Measurements from ENCODE around the gene HOXB9.

The HOXB9 gene

GRCh38 chr17:48610282-48611211 lies 15.6 kb downstream of the HOXB9 start, which contains the start of gene HOXB7:
TSS of gene HOXB7 (minus strand) at chr17:48611017. CDS start at chr17:48610918, 99 bp downstream.
- peak; percentile 59 for DNase-seq (ENCODE audit: low spot score)

- no peak for DNase-seq (ENCODE audit: low spot score)
Measured at GRCh38 chr17:48609759-48610281, 16.3 kb downstream of the HOXB9 start.

GRCh38 chr17:48609033-48609432 lies 17.1 kb downstream of the HOXB9 start:
- no peak for DNase-seq (ENCODE audit: low spot score)

DNA sequence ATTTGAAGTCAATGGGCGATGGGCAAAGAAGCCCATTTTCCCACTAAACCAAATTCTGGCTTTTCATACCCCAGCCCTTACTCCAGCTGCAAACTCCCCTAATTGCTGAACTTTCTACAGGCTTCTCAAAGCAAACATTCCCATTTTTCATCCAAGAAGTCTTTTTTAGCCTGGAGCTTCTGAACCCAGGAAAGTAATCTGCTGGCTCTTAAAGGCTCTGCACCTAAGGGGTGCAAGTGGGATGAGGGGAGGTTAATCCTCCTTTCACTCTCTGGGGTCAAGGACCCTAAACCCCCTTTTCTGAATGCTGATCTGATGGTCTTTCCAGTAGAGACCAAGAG lies 17.7 kb downstream of the HOXB9 start:
- DNase-seq (ENCODE audit: low spot score): no peak

DNA sequence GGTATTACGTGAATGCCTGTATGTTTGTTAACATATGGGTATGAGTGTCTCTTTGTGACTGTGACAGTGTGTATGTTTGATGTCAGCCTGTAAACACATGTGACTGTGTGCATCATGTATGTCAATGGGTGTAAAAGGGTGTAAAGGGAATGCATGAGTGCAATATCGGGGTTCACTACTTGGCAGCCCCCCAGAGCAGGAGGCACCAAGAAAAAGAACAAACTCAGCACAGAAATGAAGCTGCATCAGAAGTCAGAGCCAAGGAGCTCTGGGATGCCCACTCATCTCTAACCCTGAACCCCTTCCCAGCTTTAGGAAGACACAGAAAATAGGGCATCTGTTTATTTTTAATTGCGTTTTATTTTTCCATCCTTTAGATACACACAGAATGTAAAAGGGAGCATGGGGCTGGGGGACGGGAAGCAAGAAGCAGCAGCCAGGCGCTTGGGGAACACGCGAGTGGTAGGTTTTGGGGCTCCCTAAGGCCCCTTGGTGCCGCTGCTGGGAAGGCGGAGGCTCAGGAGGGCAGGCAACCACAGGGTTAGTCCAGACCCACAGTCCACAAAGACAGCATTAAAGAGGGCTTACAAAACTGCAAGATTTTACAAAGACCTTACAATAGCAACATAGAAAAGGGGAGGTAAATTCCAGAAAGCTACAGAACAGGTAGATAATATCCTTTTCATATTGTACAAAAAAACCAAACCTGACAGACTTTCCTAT lies 19.1 kb downstream of the HOXB9 start:
- DNase-seq (ENCODE audit: low spot score): no peak

DNA sequence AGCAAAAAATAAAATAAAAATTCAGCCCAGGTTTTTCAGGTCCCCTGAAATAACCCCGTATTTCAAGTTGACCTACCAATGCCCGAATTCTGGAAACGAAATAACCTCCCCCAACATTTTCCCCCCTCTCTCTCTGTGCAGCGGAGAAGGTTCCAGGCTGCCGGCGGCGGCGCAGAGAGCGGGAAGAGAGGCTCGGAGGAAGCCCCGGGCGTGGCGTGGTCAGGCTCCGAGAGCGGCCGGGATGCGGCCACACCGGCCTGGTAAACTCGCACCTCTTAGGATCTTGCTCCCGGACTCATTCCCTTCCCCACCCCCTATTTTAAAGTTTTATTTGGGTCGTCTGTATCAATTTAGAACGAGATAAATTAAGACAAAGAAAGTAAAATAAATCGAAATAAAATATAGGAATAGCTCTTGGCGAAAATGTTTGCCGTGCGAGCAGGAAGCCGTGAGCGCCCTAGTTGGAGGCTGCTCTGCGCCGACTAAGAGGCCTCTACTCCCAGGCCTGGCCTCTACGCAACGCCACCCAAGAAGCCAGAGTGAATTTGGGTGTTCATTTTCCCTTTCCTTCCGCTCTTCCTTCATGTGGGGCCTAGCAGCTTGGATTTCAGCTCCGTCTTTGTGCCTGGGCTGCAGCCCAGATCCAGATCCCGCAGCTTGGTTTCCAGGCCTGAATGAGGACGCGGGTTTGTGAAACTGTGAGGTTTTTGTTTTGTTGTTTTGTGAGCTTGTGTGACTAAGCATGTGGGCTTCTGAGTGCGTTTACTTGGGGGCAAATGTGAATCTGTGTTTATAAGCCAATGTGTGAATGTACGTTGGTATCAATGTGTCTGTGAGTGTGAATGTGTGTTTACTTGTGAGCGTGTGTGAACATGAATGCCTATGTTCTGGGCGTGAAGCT lies 19.9 kb downstream of the HOXB9 start:
- DNase-seq (ENCODE audit: low spot score): no peak

GRCh38 chr17:48605409-48605919 lies 20.7 kb downstream of the HOXB9 start:
- no peak for DNase-seq (ENCODE audit: low spot score)

- no peak for DNase-seq (ENCODE audit: low spot score)
Measured at GRCh38 chr17:48604770-48605329, 21.3 kb downstream of the HOXB9 start, which contains the start of gene HOXB6. TSS of gene HOXB6 (minus strand) at chr17:48604986. CDS start at chr17:48598150, 6,836 bp downstream.

DNA sequence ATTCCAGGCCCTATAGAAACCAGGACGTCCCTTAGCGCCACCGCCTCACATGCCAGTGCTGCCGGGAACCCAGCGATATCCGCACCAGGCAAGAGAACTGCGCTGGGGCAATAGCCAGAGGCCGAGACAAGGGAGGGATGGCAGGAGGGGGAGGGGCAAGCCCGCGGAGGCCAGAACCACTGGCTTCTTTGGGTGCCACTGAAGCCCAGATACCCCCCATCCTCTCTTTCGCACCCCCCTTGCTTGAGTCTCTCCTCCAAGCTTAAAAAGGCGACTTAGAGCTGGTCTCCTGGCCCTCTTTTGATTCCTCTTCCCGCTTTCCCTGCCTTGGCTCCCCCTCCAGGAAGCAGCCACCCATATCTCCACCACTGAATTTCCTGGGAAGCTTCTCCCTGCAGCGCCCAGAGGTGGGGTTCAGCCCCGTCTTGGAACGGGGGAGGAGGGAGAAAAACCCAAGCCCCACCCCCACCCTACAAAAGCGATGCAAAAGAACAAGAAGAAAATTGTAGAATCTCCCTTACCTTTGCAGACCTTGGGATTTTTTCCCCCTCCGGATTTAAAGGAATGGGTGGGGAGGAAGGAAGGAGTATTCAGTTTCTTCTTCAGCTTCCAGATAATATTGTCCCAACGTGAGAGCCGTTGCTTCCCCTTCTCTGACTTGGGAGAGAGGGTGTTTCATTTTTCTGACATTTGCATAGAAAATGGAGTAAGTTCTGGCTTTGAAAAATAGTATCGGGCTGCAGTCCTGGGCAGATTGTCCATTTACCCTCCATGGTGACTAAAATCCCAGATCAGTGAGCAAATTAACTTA lies 22.0 kb downstream of the HOXB9 start:
- DNase-seq (ENCODE audit: low spot score): no peak

- DNase-seq (ENCODE audit: low spot score): no peak
Measured at GRCh38 chr17:48601539-48602425, 24.4 kb downstream of the HOXB9 start.

- DNase-seq (ENCODE audit: low spot score): no peak
Measured at GRCh38 chr17:48601207-48601538, 25.0 kb downstream of the HOXB9 start.

DNA sequence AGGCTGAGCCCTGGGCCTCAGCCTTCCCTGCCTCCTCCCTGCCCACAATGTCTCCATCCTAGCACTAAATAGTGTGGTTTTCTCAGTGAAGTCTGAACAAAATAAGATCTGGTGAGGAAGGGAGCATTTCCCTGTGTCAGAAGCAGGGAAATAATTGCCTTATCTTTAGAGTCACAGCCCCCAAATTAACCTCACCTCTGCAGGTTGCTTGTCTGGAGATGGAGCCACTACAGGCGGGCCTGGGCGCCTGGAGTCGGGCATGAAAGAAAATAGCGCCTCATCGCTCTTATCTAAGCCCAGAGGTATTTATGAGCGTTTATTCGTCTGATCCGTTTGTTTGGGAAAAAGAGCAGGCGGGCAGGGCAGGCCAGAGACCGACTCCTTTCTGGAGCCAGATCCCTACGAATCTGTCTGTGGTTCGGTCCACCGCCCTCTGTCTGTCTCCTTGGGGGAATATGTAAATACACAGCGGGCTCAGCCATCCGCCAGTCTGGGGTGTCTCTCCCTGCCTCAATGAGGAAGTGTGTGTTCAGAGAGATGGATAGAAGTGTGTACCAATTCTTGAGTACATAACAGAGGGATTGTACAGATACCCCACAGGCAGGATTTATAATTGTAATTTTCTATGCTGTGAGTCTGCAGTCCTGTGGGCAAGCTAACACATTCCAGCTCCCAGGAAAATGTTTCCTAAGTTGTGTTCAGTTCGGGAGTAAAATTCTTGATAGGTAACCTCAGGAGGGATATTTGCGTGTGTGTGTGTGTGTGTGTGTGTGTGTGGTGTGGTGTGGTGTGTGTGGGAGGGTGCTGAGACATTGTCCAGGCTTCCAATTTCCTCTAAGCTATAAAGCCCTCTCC lies 25.7 kb downstream of the HOXB9 start:
- no peak for DNase-seq (ENCODE audit: low spot score)

DNA sequence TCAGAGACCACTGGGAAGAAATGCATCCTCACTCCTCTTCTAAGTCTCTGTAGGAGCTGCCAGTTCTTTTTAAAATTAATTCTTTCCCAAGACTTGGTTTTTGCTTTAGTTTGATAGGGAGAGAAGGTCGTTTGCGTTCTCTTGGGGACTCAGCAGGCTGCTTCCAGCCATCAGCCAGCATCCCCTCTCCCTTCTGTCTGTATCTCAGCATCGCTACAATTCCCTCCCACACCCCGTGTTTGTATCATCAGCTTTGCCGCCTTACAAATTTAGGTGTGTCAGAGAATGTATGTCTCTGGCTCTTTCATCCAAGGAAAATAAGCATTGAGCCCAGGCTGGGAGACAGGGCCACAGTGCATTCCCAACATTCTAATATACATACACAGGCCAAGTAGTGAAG lies 26.8 kb downstream of the HOXB9 start:
- no peak for DNase-seq (ENCODE audit: low spot score)

- no peak for DNase-seq (ENCODE audit: low spot score)
Measured at GRCh38 chr17:48598736-48599135, 27.4 kb downstream of the HOXB9 start.

DNA sequence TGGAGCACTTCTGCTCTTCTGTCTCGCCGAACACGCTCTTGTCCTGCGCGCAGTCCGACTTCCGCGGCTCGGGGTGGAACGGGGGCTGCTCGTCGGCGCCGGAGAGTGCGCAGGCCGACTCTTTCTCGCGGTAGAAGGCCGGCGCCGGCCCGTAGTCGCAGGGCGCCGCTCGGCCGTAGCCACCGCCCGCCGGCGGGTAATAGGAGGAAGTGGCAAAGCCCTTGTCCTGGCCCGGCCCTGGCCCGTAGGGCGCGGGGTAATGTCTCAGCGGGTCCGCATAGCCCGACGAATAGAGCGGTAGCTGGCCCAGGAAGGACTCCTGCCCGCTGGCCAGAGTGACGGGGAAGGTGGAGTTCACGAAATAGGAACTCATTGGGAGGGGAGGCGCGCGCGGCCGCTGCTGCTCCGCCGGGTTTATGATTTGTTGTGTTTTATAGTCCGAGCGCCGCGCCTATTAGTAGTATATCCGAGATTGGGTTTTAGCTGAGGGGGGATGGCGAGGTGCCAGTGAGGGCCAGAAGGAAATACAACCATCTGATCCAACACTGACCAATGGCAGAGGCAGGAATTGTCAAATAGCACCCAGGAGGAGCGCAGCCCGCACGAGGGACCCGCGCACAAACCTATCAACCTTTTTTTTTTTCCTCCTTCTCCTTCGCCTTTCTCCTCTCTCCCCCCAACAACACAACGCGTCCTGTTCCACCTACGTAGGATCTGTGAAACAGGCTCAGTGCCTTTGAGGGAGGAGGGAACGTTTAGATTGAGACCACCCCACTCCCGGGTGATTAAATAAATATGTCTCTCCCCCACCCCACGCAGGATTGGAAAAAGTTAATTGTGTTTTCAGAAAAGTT lies 28.2 kb downstream of the HOXB9 start:
- peak; percentile 53 for DNase-seq (ENCODE audit: low spot score)

DNA sequence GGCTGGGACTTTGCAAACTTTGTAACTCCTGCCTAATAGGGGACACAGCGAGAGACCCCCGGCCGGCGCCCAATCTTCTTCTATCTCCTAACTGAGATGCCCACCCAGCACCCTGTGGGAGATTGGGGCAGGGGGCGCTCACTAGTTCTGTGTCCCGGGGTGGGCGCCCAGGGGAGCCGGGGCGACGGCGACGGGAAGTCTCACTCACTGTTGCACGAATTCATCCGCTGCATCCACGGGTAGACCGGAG lies 28.7 kb downstream of the HOXB9 start:
- DNase-seq (ENCODE audit: low spot score): no peak

DNA sequence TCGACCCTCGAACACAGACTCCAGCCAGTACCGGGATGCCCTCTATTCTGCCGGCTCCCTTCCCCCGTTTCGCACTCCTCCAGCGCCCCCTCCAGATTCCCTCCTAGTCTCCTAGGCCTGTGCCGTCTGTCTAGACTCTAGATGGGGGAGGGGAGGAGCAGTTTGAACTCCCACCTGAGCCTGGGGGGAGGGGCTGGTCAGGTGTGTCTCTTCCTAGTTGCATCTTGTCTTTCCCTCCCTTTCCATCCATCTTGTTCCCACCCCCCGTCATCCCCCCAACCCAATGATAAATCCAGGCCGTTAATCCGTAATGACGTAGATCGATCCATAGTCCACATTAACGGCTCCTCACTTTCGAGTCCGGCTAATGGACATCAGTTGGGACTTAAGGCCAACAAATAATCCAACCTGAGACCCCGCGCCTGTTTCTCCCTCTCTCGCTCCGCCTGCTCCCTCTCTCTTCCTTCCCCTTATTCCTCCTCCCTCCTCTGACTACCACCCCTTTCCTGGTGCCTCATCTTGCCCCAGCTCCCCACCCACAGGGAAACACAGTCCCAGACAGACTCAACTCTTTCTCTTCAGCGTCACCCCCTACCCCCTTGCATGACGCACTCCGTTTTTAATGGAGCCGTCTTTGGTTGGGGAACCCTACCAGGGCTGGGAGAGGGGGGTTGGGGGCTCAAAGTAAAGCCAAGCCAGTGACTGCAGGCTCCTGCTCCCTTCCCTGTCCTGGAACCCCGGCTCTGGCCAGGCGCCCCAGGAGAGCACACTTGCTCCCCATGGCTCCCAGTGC lies 29.2 kb downstream of the HOXB9 start:
- DNase-seq (ENCODE audit: low spot score): no peak

Measured in iPS-NIHi11 (cell line).